HG02884 (cell line): Measurements from ENCODE around the gene GAS7.

Experiments
- ATAC-seq: cut with Tn5 transposase; IDR thresholded peaks from one replicate; pipeline ENCODE4 v1.9.1; 2021; ENCODE audit warnings: mild to moderate bottlenecking, moderate library complexity; ENCODE audit not compliant: unreplicated experiment

The GAS7 gene

DNA sequence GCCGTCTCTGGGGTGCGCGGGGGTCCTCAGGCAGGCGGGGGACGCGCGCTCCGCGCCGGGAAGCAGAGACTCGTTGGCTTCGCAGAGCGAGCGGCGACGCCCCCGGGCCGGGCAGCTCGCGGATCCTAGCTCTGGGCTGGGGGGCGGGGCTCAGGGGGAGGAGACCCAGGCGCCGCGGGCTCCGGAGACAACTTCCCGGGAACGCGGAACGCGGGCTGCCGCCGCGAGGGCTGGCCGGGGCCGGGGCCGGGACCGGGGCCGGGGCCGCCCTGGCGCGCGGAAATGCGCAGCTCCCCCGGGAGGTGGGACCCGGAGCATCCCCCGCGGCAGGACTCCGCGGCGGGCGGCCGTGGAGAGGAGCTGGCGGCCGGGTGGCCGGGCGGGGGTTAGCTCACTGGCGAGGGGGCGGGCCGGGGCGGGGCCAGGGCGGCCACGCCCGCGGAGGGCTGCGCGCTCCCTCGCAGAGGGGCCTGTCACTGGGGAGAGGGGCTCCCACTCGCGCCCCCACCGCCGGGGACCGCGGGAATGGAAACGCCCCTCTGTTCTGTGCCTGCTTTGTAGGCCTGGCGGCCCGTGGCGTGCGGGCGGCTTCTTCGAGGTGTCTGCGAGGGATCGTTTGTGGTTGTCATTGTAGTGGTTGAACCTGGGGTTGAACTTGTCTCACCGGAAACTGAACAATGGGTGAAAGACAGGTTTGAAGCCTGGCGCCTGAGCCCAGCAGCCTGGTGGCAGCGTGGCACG is at the start of gene GAS7:
Gene GAS7, minus strand, starts transcription at position 98 of the 741 bp plus-strand sequence.
- peak; percentile 57 for ATAC-seq

GRCh38 chr17:10247810-10248209 is 49.4 kb upstream of the GAS7 start:
- ATAC-seq, result no peak

GRCh38 chr17:10243883-10244844 is 45.8 kb upstream of the GAS7 start:
- ATAC-seq, result no peak

DNA sequence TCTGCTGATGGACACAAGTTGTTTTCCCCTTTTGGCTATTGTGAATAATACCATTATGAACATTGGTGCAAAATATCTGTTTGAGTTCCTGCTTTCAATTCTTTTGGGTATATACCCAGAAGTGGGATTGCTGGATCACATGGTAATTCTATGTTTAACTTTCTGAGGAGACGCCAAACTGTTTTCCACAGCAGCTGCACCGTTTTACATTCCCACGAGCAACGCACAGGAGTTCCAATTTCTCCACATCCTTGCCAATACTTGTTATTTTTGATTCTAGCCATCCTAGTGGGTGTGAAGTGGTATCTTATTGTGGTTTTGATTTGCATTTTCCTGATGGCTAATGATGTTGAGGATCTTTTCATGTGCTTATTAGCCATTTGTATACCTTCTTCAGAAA is 43.4 kb upstream of the GAS7 start:
- no peak for ATAC-seq

GRCh38 chr17:10238661-10239060 is 40.3 kb upstream of the GAS7 start:
- ATAC-seq, result no peak

DNA sequence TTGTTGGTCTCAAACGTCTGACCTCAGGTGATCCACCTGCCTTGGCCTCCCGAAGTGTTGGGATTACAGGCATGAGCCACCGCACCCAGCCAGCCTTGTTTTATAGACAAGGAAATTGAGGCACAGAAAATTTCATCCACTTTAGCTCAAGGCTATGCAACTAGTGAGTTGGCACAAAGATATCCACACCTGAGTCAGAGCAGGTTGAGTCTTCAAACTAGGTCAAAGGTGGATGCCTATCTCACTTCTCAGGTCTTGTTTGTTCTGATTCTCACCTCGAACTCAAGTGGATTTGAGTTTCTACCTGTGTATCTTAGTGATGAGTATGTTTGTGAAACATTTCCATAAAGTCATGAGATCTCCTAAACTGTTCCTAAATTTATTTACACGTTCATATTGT is 35.6 kb upstream of the GAS7 start:
- no peak for ATAC-seq

DNA sequence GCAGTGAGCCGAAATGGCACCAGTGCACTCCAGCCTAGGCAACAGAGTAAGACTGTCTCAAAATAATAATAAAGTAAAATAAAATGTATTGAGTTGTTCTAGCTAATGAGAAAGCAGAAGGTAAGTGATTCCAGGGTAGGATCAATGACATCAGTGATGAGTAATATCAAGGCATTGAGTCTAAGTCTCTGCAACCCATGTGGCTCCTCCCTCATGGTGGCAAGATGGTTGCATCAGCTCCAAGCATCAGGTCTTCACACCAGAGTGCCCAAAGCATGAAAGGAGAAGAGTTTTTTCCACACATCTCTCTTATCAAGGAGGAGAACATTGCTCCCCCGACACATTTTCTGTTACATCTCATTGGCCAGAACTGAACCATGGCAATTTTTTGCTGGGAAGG is 34.8 kb upstream of the GAS7 start:
- no peak for ATAC-seq

GRCh38 chr17:10229181-10229580 is 30.8 kb upstream of the GAS7 start:
- no peak for ATAC-seq

GRCh38 chr17:10226930-10227695 is 28.7 kb upstream of the GAS7 start:
- no peak for ATAC-seq

DNA sequence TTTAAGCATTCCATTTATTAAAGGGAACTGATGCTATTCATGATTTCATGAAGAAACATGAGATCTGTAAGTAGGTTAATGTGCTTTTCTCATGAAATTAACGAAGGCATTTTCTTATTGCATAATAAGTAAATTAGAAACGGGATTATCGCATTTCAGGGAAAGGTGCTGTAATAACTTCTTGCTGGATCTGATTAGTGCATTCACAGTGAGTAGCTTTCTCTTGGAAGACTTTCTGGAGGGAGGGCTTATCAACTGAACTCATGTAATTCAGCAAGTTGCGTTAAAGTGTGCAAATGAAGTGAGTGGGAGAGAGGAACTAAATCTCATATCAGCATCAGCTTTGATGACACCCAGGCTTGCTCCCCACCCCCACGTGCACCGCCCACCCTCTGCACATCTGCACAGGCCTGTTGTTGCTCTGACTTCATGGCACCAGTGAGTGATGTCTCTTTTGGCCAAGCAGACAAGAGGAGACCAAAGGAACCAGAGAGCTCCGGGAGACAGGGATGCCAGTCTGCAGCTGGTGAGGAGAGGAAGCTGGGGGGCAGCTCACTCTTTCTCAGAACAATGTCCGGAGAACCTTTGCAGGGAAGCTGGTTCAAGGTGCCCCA is 26.3 kb upstream of the GAS7 start:
- no peak for ATAC-seq

GRCh38 chr17:10219193-10219592 is 20.8 kb upstream of the GAS7 start:
- no peak for ATAC-seq

- no peak for ATAC-seq
Observed at GRCh38 chr17:10217916-10218315, 19.5 kb upstream of the GAS7 start.

DNA sequence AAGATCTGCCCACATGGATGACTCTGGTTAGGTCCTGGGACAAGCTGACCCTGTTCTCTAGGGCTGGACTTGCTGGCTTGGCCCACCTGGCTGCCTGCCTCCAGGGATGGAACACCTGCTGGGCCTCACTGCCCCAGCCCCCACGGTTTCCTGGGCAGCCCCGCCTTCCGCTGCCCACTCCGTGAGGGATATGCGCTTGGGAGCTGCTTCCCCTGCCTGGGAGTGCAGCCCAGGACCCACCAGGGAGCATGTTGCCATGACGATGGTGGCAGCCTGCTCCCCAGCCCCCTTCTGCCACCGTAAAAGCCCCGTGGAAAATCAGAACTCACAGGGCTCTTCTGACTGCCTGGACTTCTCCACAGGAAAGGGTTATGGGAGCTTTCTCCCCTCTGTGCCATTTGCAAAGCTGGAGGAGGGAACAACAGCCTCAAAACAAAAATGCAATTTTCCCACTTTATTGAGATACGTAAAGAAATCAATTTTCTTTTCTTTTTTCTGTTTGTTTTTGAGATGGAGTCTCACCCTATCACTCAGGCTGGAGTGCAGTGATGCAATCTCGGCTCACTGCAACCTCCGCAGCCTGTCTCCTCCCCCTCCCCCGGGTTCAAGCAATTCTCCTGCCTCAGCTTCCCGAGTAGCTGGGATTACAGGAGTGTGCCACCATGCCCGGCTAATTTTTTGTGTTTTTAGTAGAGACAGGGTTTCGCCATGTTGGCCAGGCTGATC is 18.0 kb upstream of the GAS7 start:
- ATAC-seq, result no peak

DNA sequence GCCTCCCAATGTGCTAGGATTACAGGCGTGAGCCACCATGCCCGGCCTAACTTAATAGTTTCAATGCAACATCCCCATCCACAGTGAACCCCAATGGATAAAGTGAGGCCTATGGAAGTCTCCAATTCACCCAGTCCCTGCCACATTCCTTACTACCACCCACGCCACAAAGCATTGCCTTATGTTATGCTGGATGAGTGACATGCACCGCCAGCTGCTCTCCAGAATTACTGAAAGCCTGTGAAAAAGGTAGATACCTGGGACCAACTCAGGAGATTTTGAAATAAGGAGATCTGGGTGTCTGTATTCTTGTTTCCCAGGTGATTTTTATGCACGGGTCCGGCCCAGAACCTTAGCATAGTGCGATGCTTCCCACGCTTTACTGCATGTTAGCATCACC is 16.9 kb upstream of the GAS7 start:
- no peak for ATAC-seq

- ATAC-seq, result no peak
Observed at GRCh38 chr17:10211666-10212065, 13.3 kb upstream of the GAS7 start.

DNA sequence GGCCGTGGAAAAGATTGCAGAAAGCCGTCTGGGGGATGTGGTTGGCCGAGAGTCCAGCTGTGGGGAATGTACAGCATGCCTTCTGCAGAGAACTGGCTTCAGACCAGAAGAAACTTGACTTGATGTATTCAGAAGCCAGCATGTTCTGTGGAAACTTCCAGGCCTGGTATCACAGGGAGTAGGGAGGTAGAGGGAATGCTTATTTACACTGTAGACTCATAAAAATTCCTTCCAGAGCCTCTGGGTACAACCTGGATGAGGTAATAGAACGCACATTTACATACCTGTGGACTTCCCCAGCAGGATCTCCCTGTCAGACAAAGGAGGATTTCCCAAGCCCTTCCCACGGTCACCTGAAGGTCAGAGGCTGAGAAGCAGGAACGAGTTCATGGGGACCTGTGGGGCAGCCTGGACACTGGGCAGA is 11.8 kb upstream of the GAS7 start:
- no peak for ATAC-seq

- ATAC-seq, result no peak
Observed at GRCh38 chr17:10208604-10209193, 10.3 kb upstream of the GAS7 start.

- no peak for ATAC-seq
Observed at GRCh38 chr17:10207153-10207552, 8.7 kb upstream of the GAS7 start.

- no peak for ATAC-seq
Observed at GRCh38 chr17:10205549-10206185, 7.3 kb upstream of the GAS7 start.
